HS-5 (cell line): ENCODE measurements around the gene TMEM63B.
"Not testable (repeated sequence)": the region's sequence is repeated elsewhere in the genome, so short reads cannot be mapped to it uniquely, and the experiment has no call there.

Source experiments
- DNase-seq: peaks from one replicate; pipeline ENCODE4 v3.0.0-alpha.2; 2012; ENCODE audit warnings: low read depth

TMEM63B gene

GRCh38 chr6:44144536-44144935, 17.2 kb downstream of the TMEM63B start:
- DNase-seq = not testable (repeated sequence)

- DNase-seq = no peak
Measured at GRCh38 chr6:44145839-44146238, 18.5 kb downstream of the TMEM63B start.

- no peak for DNase-seq
Measured at GRCh38 chr6:44146685-44147084, 19.3 kb downstream of the TMEM63B start.

- no peak for DNase-seq
Measured at GRCh38 chr6:44147256-44147655, 19.9 kb downstream of the TMEM63B start.

GRCh38 chr6:44148306-44148705, 21.0 kb downstream of the TMEM63B start:
- no peak for DNase-seq

GRCh38 chr6:44149369-44150012, 22.1 kb downstream of the TMEM63B start:
- DNase-seq = no peak

- DNase-seq = no peak
Measured at GRCh38 chr6:44150317-44150917, 23.1 kb downstream of the TMEM63B start.

- DNase-seq = no peak
Measured at GRCh38 chr6:44151348-44152108, 24.2 kb downstream of the TMEM63B start.

- DNase-seq = no peak
Measured at GRCh38 chr6:44152109-44152461, 24.7 kb downstream of the TMEM63B start.

GRCh38 chr6:44152533-44152932, 25.2 kb downstream of the TMEM63B start:
- no peak for DNase-seq

- DNase-seq = no peak
Measured at GRCh38 chr6:44154067-44154466, 26.7 kb downstream of the TMEM63B start.

GRCh38 chr6:44156494-44157151, 29.3 kb downstream of the TMEM63B start:
- DNase-seq = no peak

GRCh38 chr6:44157152-44157521, 29.8 kb downstream of the TMEM63B start:
- no peak for DNase-seq

GRCh38 chr6:44158770-44159228, 31.4 kb downstream of the TMEM63B start, which contains the start of gene CAPN11:
Gene CAPN11 (plus strand): TSS chr6:44158820. CDS start chr6:44158849, 29 bp downstream.
- DNase-seq = no peak

- DNase-seq = no peak
Measured at GRCh38 chr6:44161997-44162338, 34.6 kb downstream of the TMEM63B start.

GRCh38 chr6:44162876-44163625, 35.7 kb downstream of the TMEM63B start:
- no peak for DNase-seq

GRCh38 chr6:44166116-44166515, 38.8 kb downstream of the TMEM63B start:
- DNase-seq = no peak

- no peak for DNase-seq
Measured at GRCh38 chr6:44166591-44167184, 39.3 kb downstream of the TMEM63B start.

- no peak for DNase-seq
Measured at GRCh38 chr6:44167567-44167966, 40.2 kb downstream of the TMEM63B start.

GRCh38 chr6:44169154-44169553, 41.8 kb downstream of the TMEM63B start:
- no peak for DNase-seq

GRCh38 chr6:44169886-44170570, 42.7 kb downstream of the TMEM63B start:
- no peak for DNase-seq
